ENCODE data around the gene NRTN.
"Not testable (repeated sequence)": the region's sequence is repeated elsewhere in the genome, so short reads cannot be mapped to it uniquely, and the experiment has no call there.

DNA sequence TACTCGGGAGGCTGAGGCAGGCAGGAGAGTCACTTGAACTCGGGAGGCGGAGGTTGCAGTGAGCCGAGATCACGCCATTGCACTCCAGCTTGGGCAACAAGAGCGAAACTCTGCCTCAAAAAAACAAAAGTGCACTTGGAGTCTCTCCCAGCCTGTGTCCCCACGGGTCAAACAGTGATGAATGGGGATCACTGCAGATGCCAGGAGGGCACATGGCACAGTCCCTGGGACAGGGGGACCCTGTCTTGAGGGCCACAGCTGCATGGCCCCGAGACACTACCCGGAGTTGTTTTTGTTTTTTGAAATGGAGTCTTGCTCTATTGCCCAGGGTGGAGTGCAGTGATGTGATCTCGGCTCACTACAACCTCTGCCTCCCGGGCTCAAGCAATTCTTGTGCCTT lies 24.0 kb upstream of the NRTN start:
- TF ChIP-seq, protein P1, sequence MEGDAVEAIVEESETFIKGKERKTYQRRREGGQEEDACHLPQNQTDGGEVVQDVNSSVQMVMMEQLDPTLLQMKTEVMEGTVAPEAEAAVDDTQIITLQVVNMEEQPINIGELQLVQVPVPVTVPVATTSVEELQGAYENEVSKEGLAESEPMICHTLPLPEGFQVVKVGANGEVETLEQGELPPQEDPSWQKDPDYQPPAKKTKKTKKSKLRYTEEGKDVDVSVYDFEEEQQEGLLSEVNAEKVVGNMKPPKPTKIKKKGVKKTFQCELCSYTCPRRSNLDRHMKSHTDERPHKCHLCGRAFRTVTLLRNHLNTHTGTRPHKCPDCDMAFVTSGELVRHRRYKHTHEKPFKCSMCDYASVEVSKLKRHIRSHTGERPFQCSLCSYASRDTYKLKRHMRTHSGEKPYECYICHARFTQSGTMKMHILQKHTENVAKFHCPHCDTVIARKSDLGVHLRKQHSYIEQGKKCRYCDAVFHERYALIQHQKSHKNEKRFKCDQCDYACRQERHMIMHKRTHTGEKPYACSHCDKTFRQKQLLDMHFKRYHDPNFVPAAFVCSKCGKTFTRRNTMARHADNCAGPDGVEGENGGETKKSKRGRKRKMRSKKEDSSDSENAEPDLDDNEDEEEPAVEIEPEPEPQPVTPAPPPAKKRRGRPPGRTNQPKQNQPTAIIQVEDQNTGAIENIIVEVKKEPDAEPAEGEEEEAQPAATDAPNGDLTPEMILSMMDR (IDR thresholded peaks at IDR 0.05) = not testable (repeated sequence)
- TF ChIP-seq POLR2A, EP300, POLR2AphosphoS5 (IDR thresholded peaks at IDR 0.05): not testable (repeated sequence)
